Testis (tissue), 3 donors: ENCODE results near the gene SON. TPM values are rescaled to one million over a fixed set of nuclear protein-coding genes. Genes with fewer than 3 reads are reported as not detected.

Experiments
- DNase-seq: peaks from one replicate; pipeline ENCODE4 v3.0.0-alpha.2; 2019
- H3K27ac ChIP-seq, 2 donors: fragments of 200-600 bp; sonication (generic); one replicate each; pipeline ENCODE4 v1.5.1; 2019
- H3K27me3 ChIP-seq: fragments of 200-600 bp; sonication (generic); one replicate; pipeline ENCODE4 v1.5.1; 2019
- H3K36me3 ChIP-seq: fragments of 200-600 bp; sonication (generic); one replicate; pipeline ENCODE4 v1.5.1; 2017; ENCODE audit warnings: low read depth; ENCODE audit errors: missing control alignments
- H3K4me1 ChIP-seq: fragments of 200-600 bp; sonication (generic); one replicate; pipeline ENCODE4 v1.5.1; 2019
- H3K4me3 ChIP-seq, 2 donors: fragments of 200-600 bp; sonication (generic); one replicate each; pipeline ENCODE4 v1.5.1; 2017 to 2019
- H3K9me3 ChIP-seq: fragments of 200-600 bp; sonication (generic); one replicate; pipeline ENCODE4 v1.5.1; 2017
- POLR2A ChIP-seq: fragments of 450-650 bp; IDR thresholded peaks from one replicate; pipeline ENCODE4 v1.6.1; 2017; ENCODE audit warnings: antibody characterized with exemption, mild to moderate bottlenecking, moderate library complexity
- WGBS, 2 donors: methylation state at CpG; one replicate each; pipeline ENCODE4 v1.1.5; 2018; 5-methylcytosine and 5-hydroxymethylcytosine counted together
- intact Hi-C: fragments of 100-400 bp; cut with DNase I; formaldehyde crosslinking; loops from one replicate; pipeline ENCODE4 v1.15.1; 2023; ENCODE audit warnings: low total_unique reads
- polyA plus RNA-seq: library from polyadenylated mRNA; stranded (reverse); fragments of 350-450 nt; fragmentation: Illumina TruSeq; extraction: RNeasy Lipid Tissue Mini Kit (QIAGEN cat#74804); gene quantifications from one replicate; pipeline ENCODE4 v1.2.3, GENCODE V29; 2014; ENCODE audit warnings: low read depth, low replicate concordance; ENCODE audit not compliant: insufficient read depth
- total RNA-seq, 2 donors: library from RNA; depleted of rRNA; stranded (reverse); fragments of >200 nt; gene quantifications; one replicate each; pipeline ENCODE4 v1.2.3, GENCODE V29; 2016
- TF ChIP-seq, protein P1 (sequence below), 3 experiments: fragments of 450-650 bp in 2 of 3; fragments of 200-600 bp in 1 of 3; sonication (generic) in 1 of 3; IDR thresholded peaks; one replicate each; pipeline ENCODE4 v1.5.1; 2016 to 2019; ENCODE audit warnings: antibody characterized with exemption in 3 of 3, mild to moderate bottlenecking in 2 of 3, moderate library complexity in 1 of 3

SON gene
- total and polyA plus RNA-seq, 3 donors from 2014 or later: 186 to 377 (median 310) TPM

DNA sequence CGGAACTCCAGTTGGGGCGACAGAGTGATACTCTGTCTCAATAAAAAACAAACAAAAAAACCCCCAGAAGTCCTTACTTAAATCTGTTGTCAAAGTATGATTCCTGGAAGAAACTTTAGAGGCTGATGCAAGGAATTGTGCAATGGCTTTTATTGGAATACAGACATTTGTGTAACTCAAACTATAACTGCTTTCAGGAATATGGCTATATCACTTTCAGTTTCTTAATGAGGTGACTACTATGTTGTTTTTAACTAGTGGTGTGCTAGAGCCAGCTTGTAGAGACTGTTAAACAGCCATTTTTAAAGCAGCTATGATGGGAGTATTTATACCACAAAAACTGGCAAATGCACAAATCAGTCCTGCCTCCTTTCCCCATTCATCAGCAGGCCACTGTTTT, 28.6 kb upstream of the SON start:
- WGBS, 2 donors: 89 to 100% methylated on average over 2 of the region's 2 CpGs
- TF ChIP-seq, protein P1, sequence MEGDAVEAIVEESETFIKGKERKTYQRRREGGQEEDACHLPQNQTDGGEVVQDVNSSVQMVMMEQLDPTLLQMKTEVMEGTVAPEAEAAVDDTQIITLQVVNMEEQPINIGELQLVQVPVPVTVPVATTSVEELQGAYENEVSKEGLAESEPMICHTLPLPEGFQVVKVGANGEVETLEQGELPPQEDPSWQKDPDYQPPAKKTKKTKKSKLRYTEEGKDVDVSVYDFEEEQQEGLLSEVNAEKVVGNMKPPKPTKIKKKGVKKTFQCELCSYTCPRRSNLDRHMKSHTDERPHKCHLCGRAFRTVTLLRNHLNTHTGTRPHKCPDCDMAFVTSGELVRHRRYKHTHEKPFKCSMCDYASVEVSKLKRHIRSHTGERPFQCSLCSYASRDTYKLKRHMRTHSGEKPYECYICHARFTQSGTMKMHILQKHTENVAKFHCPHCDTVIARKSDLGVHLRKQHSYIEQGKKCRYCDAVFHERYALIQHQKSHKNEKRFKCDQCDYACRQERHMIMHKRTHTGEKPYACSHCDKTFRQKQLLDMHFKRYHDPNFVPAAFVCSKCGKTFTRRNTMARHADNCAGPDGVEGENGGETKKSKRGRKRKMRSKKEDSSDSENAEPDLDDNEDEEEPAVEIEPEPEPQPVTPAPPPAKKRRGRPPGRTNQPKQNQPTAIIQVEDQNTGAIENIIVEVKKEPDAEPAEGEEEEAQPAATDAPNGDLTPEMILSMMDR (IDR thresholded peaks at IDR 0.05): no peak
- no peak for TF ChIP-seq POLR2A

GRCh38 chr21:33518899-33519298, 23.9 kb upstream of the SON start:
- Histone ChIP-seq H3K9me3 (no peaks in the 10 kb centered on the region), H3K27ac (no peak overlapping the region), H3K4me3 (no peak overlapping the region), H3K36me3 (no peaks in the 10 kb centered on the region), H3K4me1 (no peaks in the 10 kb centered on the region), H3K27me3 (no peaks in the 10 kb centered on the region)
- WGBS, 2 donors: 91 to 95% methylated on average over 4 of the region's 4 CpGs
- intact Hi-C loops: no loop called here
- DNase-seq: no peak
- TF ChIP-seq, protein P1 (IDR thresholded peaks at IDR 0.05): no peak
- TF ChIP-seq POLR2A: no peak

More for the DNA sequence above, 28.6 kb upstream of the SON start:
- DNase-seq: no peak
- H3K27me3 ChIP-seq: no peaks in the 10 kb centered on the region
- H3K9me3 ChIP-seq: no peaks in the 10 kb centered on the region
- no peaks in the 10 kb centered on the region for H3K36me3 ChIP-seq
- H3K4me3 ChIP-seq: no peak overlapping the region
- intact Hi-C loops: no loop called here
- no peaks in the 10 kb centered on the region for H3K4me1 ChIP-seq
- no peak overlapping the region for H3K27ac ChIP-seq

DNA sequence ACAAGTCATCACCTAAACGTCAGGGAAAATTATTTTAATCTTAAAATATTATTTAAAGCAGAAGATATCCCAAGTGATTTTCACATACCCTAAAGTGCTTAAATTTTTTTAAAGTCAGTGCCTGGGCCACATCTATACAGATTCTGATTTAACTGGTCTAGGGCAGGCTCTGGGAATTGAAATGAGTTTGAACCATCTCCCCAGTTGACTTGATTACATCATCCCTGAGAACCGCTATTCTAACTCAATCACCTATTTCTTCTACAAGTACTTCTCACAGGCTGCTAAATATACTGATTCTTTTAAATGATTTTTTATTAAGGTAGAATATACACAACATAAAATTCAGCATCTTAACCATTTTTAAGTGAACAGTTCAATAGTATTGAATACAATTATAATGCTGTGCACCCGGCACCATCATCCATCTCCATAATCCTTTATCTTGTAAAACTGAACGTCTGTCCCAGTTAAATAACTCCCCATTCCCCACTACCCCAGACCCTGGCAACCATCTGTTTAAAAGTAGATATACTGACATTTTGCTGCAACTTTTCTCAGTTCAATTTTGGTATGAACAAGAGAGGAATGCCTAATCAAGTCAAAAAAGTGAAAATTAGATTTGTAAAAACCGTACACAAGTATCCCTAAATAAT, 20.4 kb upstream of the SON start:
- Histone ChIP-seq H3K27ac (no peak overlapping the region), H3K9me3 (no peaks in the 10 kb centered on the region), H3K4me3 (no peak overlapping the region), H3K27me3 (no peaks in the 10 kb centered on the region), H3K36me3 (no peaks in the 10 kb centered on the region), H3K4me1 (no peaks in the 10 kb centered on the region)
- intact Hi-C loops: no loop called here
- TF ChIP-seq, protein P1 (IDR thresholded peaks at IDR 0.05): no peak
- TF ChIP-seq POLR2A: no peak
- DNase-seq: no peak
- WGBS, 2 donors: 88 to 90% methylated on average over 5 of the region's 5 CpGs

- no peak for DNase-seq
- TF ChIP-seq, protein P1 (IDR thresholded peaks at IDR 0.05): no peak
- no peak for TF ChIP-seq POLR2A
- no peak overlapping the region for H3K4me3 ChIP-seq
- WGBS, 2 donors: 73 to 77% methylated on average over 1 of the region's 1 CpG
- H3K27ac ChIP-seq: no peak overlapping the region
- H3K36me3 ChIP-seq: no peaks in the 10 kb centered on the region
- H3K27me3 ChIP-seq: no peaks in the 10 kb centered on the region
- H3K9me3 ChIP-seq: no peaks in the 10 kb centered on the region
- intact Hi-C loops: no loop called here
- no peaks in the 10 kb centered on the region for H3K4me1 ChIP-seq
Measured at GRCh38 chr21:33522953-33523349, 19.9 kb upstream of the SON start.

GRCh38 chr21:33531007-33531406, 11.8 kb upstream of the SON start:
- Histone ChIP-seq H3K36me3 (no peaks in the 10 kb centered on the region), H3K4me3 (no peak overlapping the region), H3K27ac (no peak overlapping the region), H3K9me3 (no peaks in the 10 kb centered on the region), H3K27me3 (no peaks in the 10 kb centered on the region), H3K4me1 (no peaks in the 10 kb centered on the region)
- WGBS, 2 donors: 89 to 91% methylated on average over 3 of the region's 3 CpGs
- TF ChIP-seq, protein P1 (IDR thresholded peaks at IDR 0.05): no peak
- no peak for TF ChIP-seq POLR2A
- DNase-seq: no peak
- intact Hi-C loops: no loop called here
